OCI-LY3 (cell line): ENCODE results near the gene AFAP1L1.

ENCODE experiments used
- EZH2phosphoT487 ChIP-seq: fragments of 200-600 bp; shearing (Covaris generic); IDR thresholded peaks from 2 replicates; pipeline ENCODE4 v1.6.1; 2018; ENCODE audit warnings: antibody characterized with exemption, mixed run types, low read depth
- TF ChIP-seq, protein P1 (sequence below): fragments of 200-600, 300-600 bp; sonication (generic); IDR thresholded peaks from 2 replicates; pipeline ENCODE4 v1.5.1; 2014; ENCODE audit warnings: antibody characterized with exemption, low read length, low read depth

DNA sequence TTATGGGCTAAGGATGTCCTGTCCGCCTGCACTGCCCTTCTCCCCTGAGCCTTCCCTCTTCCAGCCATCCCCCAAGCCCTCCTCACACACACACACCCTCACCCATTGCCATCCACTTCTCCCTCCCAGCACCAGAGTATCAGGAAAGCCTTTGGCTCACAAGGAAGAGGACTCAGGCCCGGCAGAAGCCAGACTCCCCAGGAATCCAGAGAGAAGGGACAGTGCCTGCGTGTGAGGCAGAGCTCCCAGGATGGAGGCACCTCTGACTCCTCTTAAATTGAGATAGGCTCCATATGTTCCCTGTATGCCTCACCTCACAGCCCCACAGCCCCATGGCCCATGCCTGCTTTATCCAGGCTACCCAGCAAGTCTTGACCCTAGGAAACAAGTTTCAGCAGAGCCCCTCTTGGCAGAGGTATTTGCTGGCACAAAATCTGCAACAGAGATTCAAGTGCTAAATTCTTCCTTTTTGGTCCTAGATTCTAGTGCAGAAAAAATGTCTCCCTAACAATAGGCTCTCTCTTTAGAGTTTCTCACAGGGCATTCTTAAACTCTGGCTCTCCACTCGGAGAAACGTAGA lies 106.7 kb downstream of the AFAP1L1 start:
- TF ChIP-seq, protein P1, sequence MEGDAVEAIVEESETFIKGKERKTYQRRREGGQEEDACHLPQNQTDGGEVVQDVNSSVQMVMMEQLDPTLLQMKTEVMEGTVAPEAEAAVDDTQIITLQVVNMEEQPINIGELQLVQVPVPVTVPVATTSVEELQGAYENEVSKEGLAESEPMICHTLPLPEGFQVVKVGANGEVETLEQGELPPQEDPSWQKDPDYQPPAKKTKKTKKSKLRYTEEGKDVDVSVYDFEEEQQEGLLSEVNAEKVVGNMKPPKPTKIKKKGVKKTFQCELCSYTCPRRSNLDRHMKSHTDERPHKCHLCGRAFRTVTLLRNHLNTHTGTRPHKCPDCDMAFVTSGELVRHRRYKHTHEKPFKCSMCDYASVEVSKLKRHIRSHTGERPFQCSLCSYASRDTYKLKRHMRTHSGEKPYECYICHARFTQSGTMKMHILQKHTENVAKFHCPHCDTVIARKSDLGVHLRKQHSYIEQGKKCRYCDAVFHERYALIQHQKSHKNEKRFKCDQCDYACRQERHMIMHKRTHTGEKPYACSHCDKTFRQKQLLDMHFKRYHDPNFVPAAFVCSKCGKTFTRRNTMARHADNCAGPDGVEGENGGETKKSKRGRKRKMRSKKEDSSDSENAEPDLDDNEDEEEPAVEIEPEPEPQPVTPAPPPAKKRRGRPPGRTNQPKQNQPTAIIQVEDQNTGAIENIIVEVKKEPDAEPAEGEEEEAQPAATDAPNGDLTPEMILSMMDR: no peak
- no peak for TF ChIP-seq EZH2phosphoT487
